GM18519 (cell line): Measurements from ENCODE around the gene ASPHD1.
"Not testable (repeated sequence)": the region's sequence is repeated elsewhere in the genome, so short reads cannot be mapped to it uniquely, and the experiment has no call there.

Experiments
- ATAC-seq: cut with Tn5 transposase; IDR thresholded peaks from one replicate; pipeline ENCODE4 v1.9.1; 2021; ENCODE audit warnings: mild to moderate bottlenecking, moderate library complexity; ENCODE audit not compliant: unreplicated experiment, low FRiP score

The ASPHD1 gene

DNA sequence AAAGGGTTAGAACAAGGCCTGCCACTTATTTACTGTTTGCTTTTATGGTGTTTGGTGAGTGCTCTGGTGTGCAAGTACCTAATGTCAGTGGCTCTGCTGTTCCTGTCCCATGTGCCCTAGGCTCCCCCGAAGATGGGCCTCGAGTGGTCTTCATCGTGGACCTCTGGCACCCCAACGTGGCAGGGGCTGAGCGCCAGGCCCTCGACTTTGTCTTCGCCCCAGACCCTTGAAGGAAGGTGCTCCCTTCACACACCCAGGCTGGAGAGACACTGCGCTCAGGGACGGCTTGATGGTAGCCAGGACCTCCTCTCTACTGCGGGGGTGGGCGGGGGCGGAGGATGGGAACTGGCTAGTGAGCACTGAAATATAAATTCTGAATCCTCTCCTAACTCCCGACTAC is 5.4 kb downstream of the ASPHD1 start:
- ATAC-seq = no peak

DNA sequence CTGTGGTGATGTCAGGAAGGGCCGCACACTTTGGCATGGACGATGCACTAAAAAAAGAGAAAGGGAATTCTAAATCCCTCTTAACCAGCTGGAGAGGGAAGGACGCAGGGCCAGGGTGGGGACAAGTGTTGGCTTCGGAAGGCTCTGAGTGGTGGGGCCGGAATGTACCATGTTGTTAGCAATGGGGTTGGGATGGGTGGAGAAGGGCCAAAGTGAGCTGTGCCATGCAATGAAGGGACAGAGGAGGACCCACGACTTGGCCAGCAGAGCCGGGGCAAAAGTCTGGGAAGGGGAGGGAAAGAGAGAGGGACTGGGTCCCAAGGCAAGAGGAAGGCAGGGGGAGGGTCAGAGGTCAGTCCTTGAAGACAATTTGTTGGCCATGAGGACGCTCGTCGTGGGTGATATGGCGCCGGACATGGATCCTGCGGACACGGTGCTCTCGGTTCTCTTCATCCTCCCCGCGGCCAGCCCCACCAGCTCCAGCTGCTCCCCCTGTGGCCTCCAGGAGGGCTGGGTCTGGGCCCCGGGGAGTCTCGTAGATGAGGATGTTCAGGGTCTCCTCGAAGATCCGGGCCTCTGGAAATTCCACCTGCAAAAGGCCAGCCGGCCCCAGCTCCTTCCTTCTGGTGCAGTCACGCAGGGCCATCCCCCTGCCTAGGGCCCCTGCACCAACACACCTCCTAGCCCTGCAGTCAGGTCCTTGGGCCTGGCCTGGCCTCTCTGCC is 6.4 kb downstream of the ASPHD1 start:
- ATAC-seq = no peak

DNA sequence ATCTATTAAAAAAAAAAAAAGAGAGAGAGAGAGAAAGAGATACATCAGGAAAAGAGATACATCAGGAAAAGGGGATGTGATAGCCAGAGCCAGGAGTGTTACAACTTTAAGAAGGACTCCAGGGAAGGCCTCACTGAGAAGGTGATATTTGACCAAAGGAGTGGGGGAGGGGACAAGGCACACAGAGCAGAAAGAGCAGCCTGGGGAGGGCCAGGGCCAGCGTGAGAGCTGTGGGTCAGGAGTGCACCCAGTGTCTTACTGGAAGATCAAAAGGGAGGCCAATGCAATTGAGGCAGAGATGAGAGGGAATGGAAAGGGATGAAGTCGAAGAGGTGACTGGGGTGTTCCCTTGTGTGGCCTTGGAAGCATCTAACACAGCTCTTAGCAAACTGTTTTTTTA is 7.7 kb downstream of the ASPHD1 start:
- no peak for ATAC-seq

DNA sequence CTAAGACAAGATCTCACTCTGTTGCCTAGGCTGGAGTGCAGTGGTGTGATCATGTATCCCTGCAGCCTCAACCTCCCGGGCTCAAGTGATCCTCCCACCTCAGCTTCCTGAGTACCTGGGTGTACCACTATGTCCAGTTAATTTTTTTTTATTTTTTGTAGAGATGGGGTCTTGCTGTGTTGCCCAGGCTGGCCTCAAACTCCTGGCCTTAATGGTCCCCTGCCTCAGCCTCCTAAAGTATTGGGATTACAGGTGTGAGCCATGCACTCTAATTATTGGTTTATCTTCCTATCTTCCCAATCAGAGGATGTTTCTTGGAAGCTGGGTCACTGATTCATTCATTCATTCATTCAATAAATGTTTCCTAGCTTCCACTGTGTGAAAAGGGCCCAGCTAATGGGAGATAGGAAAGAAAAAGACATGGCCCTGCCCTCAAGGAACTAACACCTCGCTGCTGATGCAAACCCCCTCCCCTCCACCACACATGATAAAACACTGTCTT is 8.5 kb downstream of the ASPHD1 start:
- no peak for ATAC-seq

DNA sequence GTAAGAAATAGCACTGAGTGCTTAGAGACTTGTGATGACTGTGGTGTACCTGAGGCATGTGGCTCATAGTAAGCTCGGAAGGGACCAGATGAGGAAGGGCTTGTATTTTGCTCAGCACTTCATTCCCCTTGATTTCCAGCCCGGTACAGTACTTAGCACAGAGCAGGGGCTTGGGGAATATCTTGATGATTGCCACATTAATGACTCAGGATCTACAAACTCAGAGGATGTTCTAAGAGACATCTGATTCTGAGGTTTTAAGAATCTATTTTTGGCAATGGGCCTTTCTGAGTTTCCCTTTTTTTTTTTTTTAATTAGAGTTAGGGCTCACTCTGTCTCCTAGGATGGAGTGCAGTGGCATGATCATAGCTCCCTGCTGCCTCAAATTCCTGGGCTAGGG is 9.1 kb downstream of the ASPHD1 start:
- ATAC-seq = no peak

DNA sequence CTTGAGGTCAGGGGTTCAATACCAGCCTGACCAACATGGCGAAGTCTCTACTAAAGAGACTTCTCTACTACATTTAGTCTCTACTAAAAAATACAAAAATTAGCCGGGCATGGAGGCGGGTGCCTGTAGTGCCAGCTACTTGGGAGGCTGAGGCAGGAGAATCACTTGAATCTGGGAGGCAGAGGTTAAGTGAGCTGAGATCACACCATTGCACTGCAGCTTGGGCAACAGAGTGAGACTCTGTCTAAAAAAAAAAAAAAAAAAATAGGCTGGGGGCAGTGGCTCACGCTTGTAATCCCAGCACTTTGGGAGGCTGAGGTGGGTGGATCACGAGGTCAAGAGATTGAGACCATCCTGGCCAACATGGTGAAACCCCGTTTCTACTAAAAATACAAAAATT is 9.6 kb downstream of the ASPHD1 start:
- ATAC-seq = not testable (repeated sequence)

DNA sequence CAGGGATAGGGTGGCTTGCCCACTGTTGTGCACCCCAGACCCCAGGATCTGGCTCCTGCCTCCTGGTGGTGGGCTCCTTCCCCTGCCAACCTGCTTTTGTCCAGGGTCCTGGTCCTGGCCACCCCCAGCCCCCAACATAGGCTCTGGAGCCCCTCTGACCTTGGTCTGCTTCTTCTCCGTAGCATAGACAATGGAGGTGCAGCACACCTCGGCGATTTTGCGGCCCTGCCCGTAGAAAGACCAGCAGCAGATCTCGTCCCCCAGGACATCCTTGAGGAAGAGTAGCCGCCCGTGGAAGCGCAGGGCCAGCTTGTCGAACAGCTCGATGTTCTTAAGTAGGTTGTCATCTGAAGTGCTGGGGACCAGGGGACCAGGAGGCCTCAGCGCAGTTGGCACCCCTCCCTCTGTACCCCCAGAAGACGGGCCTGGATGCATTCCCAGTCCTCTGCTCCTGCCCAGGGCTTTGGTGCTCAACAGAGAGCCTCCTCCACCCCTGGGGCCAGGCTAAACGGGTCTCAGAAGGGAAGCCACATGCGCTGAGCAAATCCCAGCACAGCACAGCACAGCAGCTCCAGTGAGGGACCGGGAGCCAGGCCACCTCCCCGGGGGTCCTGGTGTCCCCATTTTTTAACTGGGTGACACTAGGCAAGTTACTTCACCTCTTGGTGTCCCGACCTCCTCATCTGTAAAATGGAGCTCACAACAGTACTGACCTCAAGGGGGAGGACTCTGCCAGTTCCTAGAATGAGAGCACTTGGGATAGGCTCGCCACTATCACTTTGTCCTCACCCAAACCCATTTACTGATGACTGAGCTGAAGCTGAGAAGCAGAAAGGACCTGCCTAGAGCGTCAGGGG is 10.8 kb downstream of the ASPHD1 start:
- ATAC-seq = no peak

DNA sequence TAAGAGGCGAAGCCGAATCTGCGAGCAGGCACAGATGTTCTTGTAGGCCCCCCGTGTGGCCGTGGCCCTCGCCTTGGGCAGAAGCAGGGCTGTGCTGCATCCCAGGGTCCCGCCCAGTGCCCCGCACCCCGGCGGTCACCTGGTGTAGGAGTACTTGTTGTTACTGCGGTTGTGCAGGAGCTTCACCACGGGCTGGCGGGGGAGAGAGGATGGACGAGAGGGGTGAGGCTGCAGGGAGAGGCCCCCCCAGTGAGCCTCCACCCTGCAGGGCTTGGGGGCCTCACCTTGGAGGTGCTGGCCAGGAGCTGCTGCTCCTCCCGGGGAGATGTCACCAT is 11.4 kb downstream of the ASPHD1 start:
- ATAC-seq = no peak

DNA sequence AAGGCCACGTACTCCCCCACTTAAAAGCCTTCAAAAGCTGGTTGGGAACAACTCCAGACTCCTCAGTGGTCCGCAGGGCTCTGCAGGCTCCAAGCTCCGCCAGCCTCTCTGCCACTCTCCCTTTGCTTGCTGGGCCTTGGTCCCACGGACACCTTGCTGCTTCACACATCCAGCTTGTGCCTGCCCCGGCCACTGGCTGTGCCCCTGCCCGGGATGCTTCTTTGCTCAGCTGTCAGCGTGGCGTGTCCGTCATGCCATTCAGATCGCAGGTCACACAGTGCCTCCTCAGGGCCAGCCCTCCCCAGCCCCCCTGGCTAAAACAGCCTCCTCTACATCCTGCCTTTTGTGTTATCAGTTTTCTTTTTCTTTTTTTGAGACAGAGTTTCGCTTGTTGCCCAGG is 11.8 kb downstream of the ASPHD1 start:
- no peak for ATAC-seq

DNA sequence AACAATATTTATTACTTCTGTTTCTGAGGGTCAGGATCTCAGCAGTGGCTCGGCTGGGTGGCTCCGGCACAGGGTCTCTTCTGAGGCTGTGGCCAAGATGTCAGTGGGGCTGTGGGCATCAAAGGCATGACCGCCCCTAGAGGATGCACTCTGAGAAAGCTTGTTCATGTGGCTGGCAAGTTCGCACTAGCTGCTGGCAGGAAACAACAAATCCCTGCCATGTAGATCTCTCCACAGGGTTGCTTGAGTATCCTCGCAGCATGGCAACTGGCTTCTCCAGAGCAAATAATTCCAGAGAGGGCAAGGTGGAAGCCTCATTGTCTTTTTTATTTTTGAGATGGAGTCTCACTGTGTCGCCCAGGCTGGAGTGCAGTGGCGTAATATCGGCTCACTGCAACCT is 13.2 kb downstream of the ASPHD1 start:
- no peak for ATAC-seq

DNA sequence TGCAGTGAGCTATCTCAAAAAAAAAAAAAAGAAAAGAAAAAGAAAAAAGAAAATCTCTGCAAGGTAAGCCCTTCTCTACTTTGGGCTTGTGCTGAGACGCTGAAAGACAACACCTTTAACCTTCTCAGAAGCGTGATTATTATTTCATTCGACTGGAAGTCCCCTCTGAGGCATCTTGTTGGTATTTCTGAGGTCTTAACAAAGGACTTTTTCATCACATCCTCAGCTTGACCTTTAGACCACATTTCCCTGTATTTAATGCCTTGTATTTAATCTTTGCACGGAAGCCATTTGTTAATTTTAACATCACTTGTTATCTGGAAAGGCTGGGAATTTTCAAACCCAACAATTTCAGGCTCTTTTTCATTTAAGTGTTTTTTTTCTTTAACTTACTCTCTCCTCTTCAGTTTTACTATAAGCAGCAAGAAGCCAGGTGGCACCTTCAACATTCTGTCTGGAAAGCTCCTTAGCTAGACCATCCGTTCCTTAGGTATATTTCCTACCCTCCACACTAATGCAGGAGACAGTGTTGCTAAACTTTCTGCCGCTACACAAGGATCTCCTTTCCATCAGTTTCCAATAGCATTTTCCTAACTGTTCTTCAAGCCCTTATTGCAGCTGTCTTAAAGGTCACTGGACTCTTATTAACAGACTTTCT is 15.4 kb downstream of the ASPHD1 start:
- ATAC-seq = no peak

DNA sequence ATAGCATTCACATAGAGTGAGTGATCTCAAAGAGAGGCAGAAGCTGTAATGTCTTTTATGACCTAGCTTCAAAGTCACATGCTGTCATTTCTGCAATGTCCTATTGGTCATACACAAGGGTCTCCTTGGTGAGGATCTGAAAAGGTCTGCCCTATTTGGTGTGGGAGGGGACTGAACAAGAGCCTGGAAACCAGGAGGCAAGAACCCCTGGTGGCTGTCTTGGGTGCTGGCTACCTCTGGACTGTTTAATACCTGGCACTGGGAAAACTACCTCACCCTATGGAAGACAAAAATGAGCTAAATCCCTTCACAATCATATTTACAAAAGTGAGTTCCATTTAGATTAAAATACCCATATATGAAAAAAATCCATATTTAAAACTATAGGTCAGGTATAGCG is 16.7 kb downstream of the ASPHD1 start:
- no peak for ATAC-seq

DNA sequence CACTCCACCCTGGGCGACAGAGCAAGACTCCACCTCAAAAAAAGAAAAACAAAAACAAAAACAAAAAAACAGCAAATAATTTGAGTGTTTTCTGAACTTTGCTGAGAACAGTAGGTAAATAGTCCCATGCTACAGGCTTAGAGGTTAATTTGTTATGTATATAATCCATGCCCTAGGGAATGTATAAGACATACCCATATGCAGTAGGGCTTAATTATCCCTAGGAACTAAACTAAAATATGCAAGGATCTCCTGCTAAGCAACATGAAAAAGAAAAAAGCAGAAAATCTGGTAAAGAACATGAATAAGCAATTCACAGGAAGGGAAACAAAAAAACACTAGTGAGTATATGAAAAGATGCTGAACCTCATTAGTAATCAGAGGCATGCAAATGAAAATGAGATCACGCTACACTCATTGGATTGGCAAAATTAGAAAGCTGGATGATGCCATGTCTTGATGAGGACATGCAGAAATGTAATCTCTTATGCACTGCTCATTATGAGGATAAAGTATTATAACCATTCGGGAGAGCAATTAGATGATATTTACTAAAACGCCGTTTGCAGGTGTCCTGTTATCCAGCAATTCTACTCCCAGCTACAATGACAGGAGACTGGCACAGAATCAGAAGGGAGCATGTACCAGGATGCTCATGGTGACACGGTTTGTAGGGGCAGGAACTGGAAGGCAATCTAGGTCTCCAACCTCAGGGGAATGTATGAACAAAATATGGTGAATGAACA is 20.2 kb downstream of the ASPHD1 start:
- ATAC-seq = no peak

DNA sequence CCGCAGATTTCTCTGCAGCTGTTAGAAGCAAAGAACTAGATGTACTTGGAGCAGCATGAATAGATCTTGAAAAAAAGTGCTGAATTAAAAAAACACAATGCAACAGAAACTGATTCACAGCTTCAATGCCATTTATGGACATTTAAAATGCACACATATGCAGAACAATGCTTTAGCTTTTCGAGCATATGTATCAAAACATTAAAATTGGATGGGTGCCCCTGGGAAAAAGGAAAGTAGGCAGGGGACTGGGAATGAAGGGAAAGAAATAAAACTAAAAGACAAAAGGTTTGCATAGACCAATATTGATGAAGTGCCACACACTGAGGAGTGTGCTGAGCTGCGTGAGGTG is 20.7 kb downstream of the ASPHD1 start:
- no peak for ATAC-seq

DNA sequence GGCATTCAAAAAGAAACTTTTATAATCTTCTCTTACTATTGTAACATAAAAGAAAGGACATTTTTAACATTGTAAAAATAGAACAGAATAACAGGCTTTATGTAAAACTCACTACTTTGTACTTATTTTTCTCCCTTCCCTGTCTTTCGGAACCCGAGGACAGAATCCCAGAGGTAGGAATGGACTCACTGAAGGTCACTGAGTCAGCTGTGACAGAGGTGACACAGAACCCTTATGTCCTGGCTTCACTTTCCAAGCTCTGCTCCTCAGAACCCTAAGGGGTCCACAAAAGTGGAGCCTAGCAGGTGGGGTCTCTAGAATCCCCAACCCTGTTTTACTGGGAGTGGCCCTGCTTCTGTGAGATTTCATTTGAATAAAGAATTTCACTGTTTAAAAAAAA is 22.0 kb downstream of the ASPHD1 start:
- no peak for ATAC-seq

DNA sequence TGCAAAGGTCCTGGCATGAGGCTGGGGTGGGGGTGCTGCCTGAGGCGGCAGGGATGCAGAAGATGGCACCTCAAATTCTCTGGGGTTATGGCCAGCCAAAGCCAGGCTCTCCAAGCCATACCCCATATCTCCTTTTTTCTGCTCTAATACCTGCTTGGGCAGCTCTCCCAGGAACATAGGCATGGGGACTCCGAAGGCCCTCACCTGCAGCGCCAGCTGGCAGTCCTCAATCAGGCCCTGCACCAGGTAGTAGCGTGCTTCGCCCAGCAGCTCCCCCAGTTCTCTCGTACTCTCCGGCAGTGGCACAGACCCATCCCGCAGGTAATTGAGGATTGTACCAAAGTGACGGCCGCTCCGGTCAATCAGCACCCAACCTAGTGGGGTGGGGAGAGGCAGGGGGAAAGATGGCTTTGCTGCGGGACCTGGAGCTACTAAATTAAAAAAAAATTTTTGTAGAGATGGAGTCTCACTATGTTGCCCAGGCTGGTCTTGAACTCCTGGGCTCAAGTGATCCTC is 22.8 kb downstream of the ASPHD1 start:
- no peak for ATAC-seq

DNA sequence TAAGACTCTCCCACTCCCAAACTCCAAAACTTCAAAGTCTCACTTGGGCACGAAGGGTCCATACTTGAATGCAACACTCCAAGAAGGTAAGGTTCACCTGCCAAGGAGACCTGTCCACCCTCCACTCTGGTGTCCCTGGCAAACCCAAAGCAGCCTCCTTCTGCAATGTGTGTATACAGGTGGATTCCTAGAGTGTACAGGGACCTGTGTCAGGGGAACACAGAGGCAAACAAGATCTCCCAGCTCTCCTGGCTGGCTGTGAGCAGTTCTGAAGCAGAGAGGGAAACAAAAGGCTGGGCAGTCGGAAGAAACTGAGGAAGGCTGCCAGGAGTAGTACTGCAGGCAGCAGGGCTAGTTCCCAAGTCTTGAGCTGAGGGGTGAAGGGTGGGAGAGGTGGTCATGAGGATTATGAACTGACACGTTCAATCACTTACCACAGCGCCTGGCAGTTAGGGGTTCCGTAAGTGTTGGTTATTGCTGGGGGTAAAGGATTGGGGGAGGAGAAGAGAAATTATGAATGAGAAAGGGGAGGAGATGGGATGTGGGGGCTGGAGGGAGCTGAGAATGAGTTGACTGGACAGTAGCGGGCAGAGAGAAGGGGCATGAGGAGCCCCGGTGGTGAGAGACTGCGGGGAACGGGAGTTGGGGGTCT is 24.9 kb downstream of the ASPHD1 start:
- no peak for ATAC-seq

DNA sequence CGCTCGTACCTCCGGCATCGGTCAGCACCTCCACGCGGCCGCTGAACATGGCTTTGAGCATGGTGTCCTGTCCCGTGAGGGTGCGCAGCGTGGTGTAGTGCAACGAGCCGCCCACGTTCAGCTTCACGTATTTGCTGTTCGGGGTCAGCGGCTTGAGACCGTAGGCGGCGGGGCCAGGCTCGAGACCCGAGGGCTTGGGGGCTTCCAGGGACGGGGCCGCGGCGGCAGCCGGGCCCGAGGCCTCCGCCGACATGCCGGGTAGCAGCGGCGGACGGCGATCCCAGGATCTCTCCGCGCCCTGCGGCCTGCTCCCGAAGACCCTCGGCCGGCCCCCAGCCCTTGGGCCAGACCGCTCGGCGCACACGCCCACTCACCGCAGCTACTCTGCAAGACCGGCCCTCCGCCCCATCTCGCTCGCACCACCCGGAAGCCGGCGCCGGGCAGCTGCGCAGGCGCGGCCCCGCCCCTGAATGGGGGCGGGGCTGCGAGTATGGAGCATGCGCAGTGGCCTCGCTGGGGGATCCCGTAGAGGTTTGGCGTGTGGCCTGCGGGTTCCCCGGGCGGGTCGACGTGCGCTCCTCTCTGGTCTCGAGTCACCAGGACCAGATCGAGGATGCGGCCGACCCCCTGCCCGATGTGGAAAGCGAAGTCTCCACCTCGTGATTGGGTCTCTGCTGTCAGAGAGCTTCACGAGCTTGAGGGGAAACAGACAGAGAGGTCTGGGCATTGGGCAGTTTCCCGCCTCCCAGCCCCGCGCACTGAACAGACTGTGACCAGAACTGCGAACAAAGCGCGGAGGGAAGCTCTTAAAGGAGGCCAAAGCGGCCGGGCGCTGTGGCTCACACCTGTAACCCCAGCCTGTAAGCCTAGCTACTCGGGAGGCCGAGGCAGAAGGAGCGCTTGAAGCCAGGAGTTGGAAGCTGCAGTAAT is 25.8 kb downstream of the ASPHD1 start, which contains the start of gene KCTD13:
KCTD13 (minus strand) TSS at position 446 of the 930 bp plus-strand sequence; CDS start at position 253, 193 bp downstream.
- ATAC-seq = peak; percentile 71

DNA sequence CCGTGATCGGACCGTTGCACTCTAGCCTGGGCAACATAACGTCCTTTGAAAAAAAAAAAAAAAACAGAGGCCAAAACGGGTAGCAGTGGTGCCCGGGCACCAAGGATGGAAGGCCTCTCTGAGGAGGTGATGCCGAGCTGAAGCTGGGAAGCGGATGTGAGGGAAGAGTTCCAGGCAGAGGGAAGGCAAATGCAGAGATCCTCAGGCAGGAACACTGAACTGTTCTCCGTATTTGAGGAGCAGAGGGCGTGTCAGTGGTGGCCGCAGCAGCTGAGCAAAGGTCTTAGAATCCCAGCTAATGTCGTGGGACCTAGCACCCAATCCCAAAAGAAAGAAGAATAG is 26.4 kb downstream of the ASPHD1 start:
- peak; percentile 14 for ATAC-seq
